NCI-H1417 (cell line): ENCODE results near the gene TYRP1.
A peak's percentile ranks its signal among the peaks of the same experiment; 100 is the strongest.
"Not testable (repeated sequence)": the region's sequence is repeated elsewhere in the genome, so short reads cannot be mapped to it uniquely, and the experiment has no call there.

ENCODE experiments used
- DNase-seq, 3 experiments: peaks; one replicate each; lab custom pipeline; 2025; lab: John Stamatoyannopoulos, UW

Gene TYRP1

GRCh38 chr9:12693141-12693540, at the start of gene TYRP1:
Gene TYRP1, plus strand, starts transcription at chr9:12693385. Its CDS starts 612 bp downstream, at chr9:12693997.
- no peak for DNase-seq

- no peak for DNase-seq
Measured at GRCh38 chr9:12643686-12644085, 49.5 kb upstream of the TYRP1 start.

GRCh38 chr9:12648925-12649324, 44.3 kb upstream of the TYRP1 start:
- DNase-seq, result no peak

- no peak for DNase-seq
Measured at GRCh38 chr9:12651125-12651524, 42.1 kb upstream of the TYRP1 start.

GRCh38 chr9:12652973-12653372, 40.2 kb upstream of the TYRP1 start:
- no peak for DNase-seq

- DNase-seq, result no peak
Measured at GRCh38 chr9:12656803-12657202, 36.4 kb upstream of the TYRP1 start.

GRCh38 chr9:12657233-12657632, 36.0 kb upstream of the TYRP1 start:
- DNase-seq, result no peak

GRCh38 chr9:12657998-12658397, 35.2 kb upstream of the TYRP1 start:
- DNase-seq, result no peak

- DNase-seq, result no peak
Measured at GRCh38 chr9:12658531-12659209, 34.5 kb upstream of the TYRP1 start.

- DNase-seq, result no peak
Measured at GRCh38 chr9:12659220-12659619, 34.0 kb upstream of the TYRP1 start.

GRCh38 chr9:12666813-12667212, 26.4 kb upstream of the TYRP1 start:
- no peak for DNase-seq

GRCh38 chr9:12667892-12668291, 25.3 kb upstream of the TYRP1 start:
- DNase-seq, result no peak

GRCh38 chr9:12670006-12670405, 23.2 kb upstream of the TYRP1 start:
- no peak for DNase-seq

GRCh38 chr9:12674961-12675360, 18.2 kb upstream of the TYRP1 start:
- DNase-seq, result no peak

- DNase-seq, result not testable (repeated sequence)
Measured at GRCh38 chr9:12677462-12678126, 15.6 kb upstream of the TYRP1 start.

- DNase-seq, result no peak
Measured at GRCh38 chr9:12680341-12680740, 12.8 kb upstream of the TYRP1 start.

GRCh38 chr9:12680757-12681156, 12.4 kb upstream of the TYRP1 start:
- DNase-seq, result no peak

- DNase-seq, result no peak
Measured at GRCh38 chr9:12681620-12682019, 11.6 kb upstream of the TYRP1 start.

GRCh38 chr9:12684974-12685373, 8.2 kb upstream of the TYRP1 start:
- no peak for DNase-seq

- DNase-seq, result no peak
Measured at GRCh38 chr9:12689233-12689632, 4.0 kb upstream of the TYRP1 start.

GRCh38 chr9:12694013-12694412, 828 bp downstream of the TYRP1 start:
- no peak for DNase-seq

- no peak for DNase-seq
Measured at GRCh38 chr9:12695474-12695873, 2.3 kb downstream of the TYRP1 start.

GRCh38 chr9:12696931-12697622, 3.9 kb downstream of the TYRP1 start:
- DNase-seq, result peak in 1 of 3 experiments; percentile 13
